Natural killer cell (primary cell): ENCODE data around the gene RARB. TPM values are rescaled to one million over a fixed set of nuclear protein-coding genes. Genes with fewer than 3 reads are reported as not detected.

Experiments
- ATAC-seq, 3 donors: fragments of 150-1000 bp in 2 of 3; fragments of 200-7000 bp in 1 of 3; cut with Tn5 transposase; 1 replicate in 1 of 3; 2 replicates in 2 of 3; pipeline ENCODE4 v1.10.0; 2021; ENCODE audit warnings: mild to moderate bottlenecking in 2 of 3, moderate library complexity in 2 of 3
- DNase-seq, 2 donors: peaks; one replicate each; pipeline versions ENCODE4 v3.0.0 to v3.0.0-alpha.2; 2013 to 2021; ENCODE audit warnings: mixed read lengths in 1 of 2
- H3K27ac ChIP-seq: one replicate; pipeline ENCODE4 v1.5.1; 2013; ENCODE audit warnings: mild to moderate bottlenecking, low read length
- H3K27me3 ChIP-seq: one replicate; pipeline ENCODE4 v1.6.1; 2013; ENCODE audit warnings: low read length; ENCODE audit not compliant: control insufficient read depth, insufficient read depth
- H3K36me3 ChIP-seq: one replicate; pipeline ENCODE4 v1.6.1; 2013; ENCODE audit warnings: low read length; ENCODE audit not compliant: control insufficient read depth, insufficient read depth
- H3K4me1 ChIP-seq: one replicate; pipeline ENCODE4 v1.6.1; 2013; ENCODE audit warnings: low read length; ENCODE audit not compliant: control insufficient read depth, insufficient read depth
- H3K4me3 ChIP-seq: one replicate; pipeline ENCODE4 v1.5.1; 2013; ENCODE audit warnings: low read length
- H3K9me3 ChIP-seq: one replicate; pipeline ENCODE4 v1.6.1; 2013; ENCODE audit warnings: low read length; ENCODE audit not compliant: control insufficient read depth, insufficient read depth
- H3K27ac Mint-ChIP-seq, 2 donors: one replicate each; pipeline ENCODE4 v1.8.0; 2022; ENCODE audit warnings: mild to moderate bottlenecking in 2 of 2, mixed read lengths in 2 of 2, moderate library complexity in 1 of 2
- H3K27me3 Mint-ChIP-seq, 2 donors: one replicate each; pipeline ENCODE4 v1.8.0; 2022; ENCODE audit warnings: low read depth in 2 of 2, mixed read lengths in 2 of 2
- H3K36me3 Mint-ChIP-seq: one replicate; pipeline ENCODE4 v1.8.0; 2022; ENCODE audit warnings: mixed read lengths
- H3K4me1 Mint-ChIP-seq, 2 donors: one replicate each; pipeline ENCODE4 v1.8.0; 2022; ENCODE audit warnings: mixed read lengths in 2 of 2
- H3K4me3 Mint-ChIP-seq: one replicate; pipeline ENCODE4 v1.8.0; 2022; ENCODE audit warnings: mild to moderate bottlenecking, moderate library complexity, mixed read lengths
- H3K9me3 Mint-ChIP-seq, 2 donors: one replicate each; pipeline ENCODE4 v1.8.0; 2022; ENCODE audit warnings: mixed read lengths in 2 of 2
- WGBS: methylation state at CpG from one replicate; pipeline ENCODE4 v1.1.7; 2013; ENCODE audit warnings: missing lambda C conversion rate; ENCODE audit not compliant: insufficient coverage; 5-methylcytosine and 5-hydroxymethylcytosine counted together
- intact Hi-C: fragments of 100-400 bp; cut with micrococcal nuclease; formaldehyde crosslinking; loops from one replicate; pipeline ENCODE4 v1.14.2; 2022
- total RNA-seq, 4 donors: library from RNA; stranded (reverse); fragments of 120-200 nt in 1 of 4; gene quantifications; one replicate each; pipeline versions ENCODE4 v1.2.3 to v1.2.4, GENCODE V29; 2013 to 2022
- TF ChIP-seq, protein P1 (sequence below): fragments of 200-600 bp; IDR thresholded peaks from one replicate; pipeline ENCODE4 v1.8.0; 2022; ENCODE audit warnings: antibody characterized with exemption

The RARB gene
- total RNA-seq, 3 donors from 2014 or later (not counting 1 experiment from before 2014, with no cell fraction given), result not detected

DNA sequence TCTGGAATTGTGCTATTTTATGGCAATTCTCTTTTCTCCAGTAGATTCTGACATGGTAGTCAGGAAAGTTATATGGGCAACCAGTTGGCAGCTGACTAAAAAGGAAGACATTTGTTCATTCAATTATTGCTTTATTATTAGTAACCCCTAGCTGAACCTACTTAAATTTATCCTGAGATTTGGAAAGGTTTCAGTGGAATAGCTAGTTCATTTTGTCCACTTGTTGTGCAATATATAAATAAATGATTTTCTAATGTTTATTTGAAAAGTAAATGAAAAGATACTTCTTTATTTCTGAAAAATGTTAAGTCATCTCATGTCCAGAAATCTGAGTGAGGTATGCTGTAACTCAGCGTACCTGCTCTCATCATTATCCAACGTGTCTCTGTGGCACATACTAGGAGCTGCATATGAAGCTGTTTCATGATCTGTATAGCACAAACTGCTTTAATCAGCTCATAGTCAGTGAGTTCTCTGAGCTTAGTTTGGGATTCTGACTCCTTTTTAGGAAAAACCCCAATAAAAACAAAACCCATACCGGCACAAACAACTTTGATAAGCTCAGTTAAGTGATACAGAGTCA is 35.9 kb downstream of the RARB start:
- no peaks in the 10 kb centered on the region for H3K36me3 Mint-ChIP-seq
- no peak overlapping the region for H3K27ac Mint-ChIP-seq
- no peaks in the 10 kb centered on the region for H3K9me3 Mint-ChIP-seq
- H3K27me3 ChIP-seq, result no peaks in the 10 kb centered on the region
- no peaks in the 10 kb centered on the region for H3K9me3 ChIP-seq
- H3K36me3 ChIP-seq, result no peaks in the 10 kb centered on the region
- TF ChIP-seq, protein P1, sequence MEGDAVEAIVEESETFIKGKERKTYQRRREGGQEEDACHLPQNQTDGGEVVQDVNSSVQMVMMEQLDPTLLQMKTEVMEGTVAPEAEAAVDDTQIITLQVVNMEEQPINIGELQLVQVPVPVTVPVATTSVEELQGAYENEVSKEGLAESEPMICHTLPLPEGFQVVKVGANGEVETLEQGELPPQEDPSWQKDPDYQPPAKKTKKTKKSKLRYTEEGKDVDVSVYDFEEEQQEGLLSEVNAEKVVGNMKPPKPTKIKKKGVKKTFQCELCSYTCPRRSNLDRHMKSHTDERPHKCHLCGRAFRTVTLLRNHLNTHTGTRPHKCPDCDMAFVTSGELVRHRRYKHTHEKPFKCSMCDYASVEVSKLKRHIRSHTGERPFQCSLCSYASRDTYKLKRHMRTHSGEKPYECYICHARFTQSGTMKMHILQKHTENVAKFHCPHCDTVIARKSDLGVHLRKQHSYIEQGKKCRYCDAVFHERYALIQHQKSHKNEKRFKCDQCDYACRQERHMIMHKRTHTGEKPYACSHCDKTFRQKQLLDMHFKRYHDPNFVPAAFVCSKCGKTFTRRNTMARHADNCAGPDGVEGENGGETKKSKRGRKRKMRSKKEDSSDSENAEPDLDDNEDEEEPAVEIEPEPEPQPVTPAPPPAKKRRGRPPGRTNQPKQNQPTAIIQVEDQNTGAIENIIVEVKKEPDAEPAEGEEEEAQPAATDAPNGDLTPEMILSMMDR, result no peak
- intact Hi-C loops, result no loop called here
- no peak overlapping the region for H3K4me3 Mint-ChIP-seq
- H3K4me1 Mint-ChIP-seq, result peaks cover 32 to 34% of the 10 kb centered on the region in 2 donors
- no peak for ATAC-seq
- no peak overlapping the region for H3K27ac ChIP-seq
- no peak overlapping the region for H3K4me3 ChIP-seq
- DNase-seq, result no peak
- no peaks in the 10 kb centered on the region for H3K27me3 Mint-ChIP-seq
- 97% methylated on average over 2 of the region's 3 CpGs for WGBS
- H3K4me1 ChIP-seq, result peaks cover 30% of the 10 kb centered on the region

DNA sequence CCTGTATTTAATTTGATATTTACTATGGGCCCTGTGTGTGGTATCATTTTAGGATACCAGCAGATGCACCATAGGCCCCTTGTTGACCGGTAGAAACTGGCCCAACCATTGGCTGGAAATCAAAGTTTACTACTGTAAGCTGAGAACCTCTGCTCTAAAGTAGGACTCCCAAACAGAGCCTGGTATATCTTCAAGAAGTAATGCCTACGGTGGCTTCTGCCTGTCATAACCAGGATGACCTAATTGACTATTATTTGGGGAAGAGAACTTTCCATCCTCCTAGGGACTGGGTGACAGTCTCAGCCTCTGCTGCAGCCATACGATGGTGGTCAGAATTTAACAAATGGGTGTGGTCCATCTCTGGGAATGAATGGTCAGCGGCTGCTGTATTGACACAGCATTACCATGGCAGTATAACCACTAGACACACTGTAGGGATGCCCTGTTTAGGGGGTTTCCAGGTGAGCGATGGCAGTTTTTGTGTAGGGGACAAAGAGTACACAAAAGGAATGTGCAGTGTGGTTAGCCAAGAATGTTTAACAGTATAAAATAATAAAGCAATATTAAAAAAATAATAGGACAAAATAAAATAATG is 37.3 kb downstream of the RARB start:
- WGBS, result 99% methylated on average over 5 of the region's 5 CpGs
- no peaks in the 10 kb centered on the region for H3K27me3 ChIP-seq
- Mint-ChIP-seq H3K36me3 (no peaks in the 10 kb centered on the region), H3K27ac (no peak overlapping the region), H3K4me1 (peaks cover 25 to 26% of the 10 kb centered on the region in 2 donors), H3K27me3 (no peaks in the 10 kb centered on the region), H3K4me3 (no peak overlapping the region), H3K9me3 (no peaks in the 10 kb centered on the region)
- H3K27ac ChIP-seq, result no peak overlapping the region
- DNase-seq, result no peak
- H3K4me1 ChIP-seq, result peaks cover 26% of the 10 kb centered on the region
- intact Hi-C loops, result no loop called here
- H3K36me3 ChIP-seq, result no peaks in the 10 kb centered on the region
- H3K9me3 ChIP-seq, result no peaks in the 10 kb centered on the region
- TF ChIP-seq, protein P1, result no peak
- no peak for ATAC-seq
- no peak overlapping the region for H3K4me3 ChIP-seq

DNA sequence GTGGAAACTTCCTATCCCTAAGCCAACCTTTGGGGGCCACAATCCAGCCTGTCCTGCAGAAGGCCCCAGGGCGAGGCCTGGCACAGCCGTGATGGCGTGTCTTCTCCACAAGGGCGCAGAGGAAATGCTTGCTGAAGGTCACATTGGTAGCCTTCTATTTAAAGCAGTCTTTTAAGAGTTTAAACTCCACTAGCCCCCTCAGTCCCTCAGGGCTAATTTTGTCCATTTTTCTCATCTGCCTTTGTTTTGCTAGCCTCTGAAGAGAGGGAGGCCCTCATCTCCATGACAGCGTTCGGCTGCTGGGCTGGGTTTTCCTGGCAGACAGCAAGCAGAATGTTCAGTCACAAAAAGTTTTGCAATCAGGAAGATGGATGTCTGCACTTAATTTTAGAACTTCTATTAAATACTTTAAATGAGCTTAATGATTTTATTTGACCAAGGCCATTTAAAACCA is 40.8 kb downstream of the RARB start:
- DNase-seq, result no peak
- Histone ChIP-seq H3K27ac (no peak overlapping the region), H3K4me1 (peaks cover 3% of the 10 kb centered on the region), H3K27me3 (no peaks in the 10 kb centered on the region), H3K36me3 (no peaks in the 10 kb centered on the region), H3K9me3 (no peaks in the 10 kb centered on the region), H3K4me3 (no peak overlapping the region)
- H3K4me3 Mint-ChIP-seq, result no peak overlapping the region
- no peaks in the 10 kb centered on the region for H3K9me3 Mint-ChIP-seq
- no peaks in the 10 kb centered on the region for H3K27me3 Mint-ChIP-seq
- 87% methylated on average over 6 of the region's 6 CpGs for WGBS
- TF ChIP-seq, protein P1, result no peak
- H3K36me3 Mint-ChIP-seq, result no peaks in the 10 kb centered on the region
- ATAC-seq, result no peak
- intact Hi-C loops, result no loop called here
- no peak overlapping the region for H3K27ac Mint-ChIP-seq
- peaks cover 13 to 18% of the 10 kb centered on the region in 2 donors for H3K4me1 Mint-ChIP-seq

DNA sequence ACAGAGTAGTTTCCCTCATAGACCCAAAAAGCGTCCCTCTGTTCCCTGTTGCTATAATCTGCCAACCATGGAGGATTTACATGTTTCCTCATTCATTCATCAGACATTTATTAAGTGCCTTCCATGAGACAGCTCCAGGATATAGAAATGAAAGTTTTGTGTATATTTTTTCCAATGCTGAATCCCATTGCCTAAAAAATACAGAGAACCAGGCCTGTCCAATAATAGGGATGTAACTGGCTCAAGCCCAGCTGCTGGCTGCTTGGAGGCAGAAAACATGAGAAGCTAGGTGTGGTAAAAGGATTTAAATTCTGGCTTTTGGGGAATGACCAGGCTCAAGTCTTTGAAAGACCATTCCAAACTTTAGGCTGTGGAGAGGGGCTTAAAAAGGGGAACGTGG is 41.5 kb downstream of the RARB start:
- peaks cover 13 to 18% of the 10 kb centered on the region in 2 donors for H3K4me1 Mint-ChIP-seq
- intact Hi-C loops, result no loop called here
- ATAC-seq (no peak), DNase-seq (no peak)
- H3K4me1 ChIP-seq, result peaks cover 3% of the 10 kb centered on the region
- TF ChIP-seq, protein P1, result no peak
- no peaks in the 10 kb centered on the region for H3K9me3 ChIP-seq
- H3K9me3 Mint-ChIP-seq, result no peaks in the 10 kb centered on the region
- H3K4me3 ChIP-seq, result no peak overlapping the region
- no peaks in the 10 kb centered on the region for H3K27me3 ChIP-seq
- no peaks in the 10 kb centered on the region for H3K36me3 Mint-ChIP-seq
- no peaks in the 10 kb centered on the region for H3K36me3 ChIP-seq
- H3K4me3 Mint-ChIP-seq, result no peak overlapping the region
- WGBS, result 85% methylated on average over 2 of the region's 2 CpGs
- no peak overlapping the region for H3K27ac Mint-ChIP-seq
- H3K27ac ChIP-seq, result no peak overlapping the region
- no peaks in the 10 kb centered on the region for H3K27me3 Mint-ChIP-seq
